ENCODE measurements around the gene GNAT1.

GRCh38 chr3:50150863-50151686 lies 40.3 kb upstream of the GNAT1 start:
- TF ChIP-seq CTCF (IDR thresholded peaks at IDR 0.05) (no peak), EZH2 (IDR thresholded peaks at IDR 0.05; ENCODE audit: borderline replicate concordance, insufficient read depth, low read depth, low read length, poor library complexity, severe bottlenecking) (no peak)
